IPS-18c (cell line): ENCODE measurements around the gene ARPC5L.

ENCODE experiments used
- H3K4me3 ChIP-seq: 2 replicates; pipeline ENCODE4 v1.7.0; 2013; ENCODE audit warnings: low read depth, mild to moderate bottlenecking, low read length, moderate library complexity; ENCODE audit not compliant: insufficient read depth
- H3K9me3 ChIP-seq: one replicate; pipeline ENCODE4 v1.6.1; 2013; ENCODE audit warnings: mild to moderate bottlenecking, low read length, moderate library complexity; ENCODE audit not compliant: control insufficient read depth, insufficient read depth

ARPC5L gene

GRCh38 chr9:124878021-124878420 lies 16.1 kb downstream of the ARPC5L start:
- H3K4me3 ChIP-seq, result no peak overlapping the region
- H3K9me3 ChIP-seq, result no peaks in the 10 kb centered on the region

- Histone ChIP-seq H3K4me3 (no peak overlapping the region), H3K9me3 (no peaks in the 10 kb centered on the region)
These were observed 16.6 kb downstream of the ARPC5L start for GRCh38 chr9:124878518-124878917.

GRCh38 chr9:124879226-124879625 lies 17.3 kb downstream of the ARPC5L start:
- H3K9me3 ChIP-seq, result no peaks in the 10 kb centered on the region

GRCh38 chr9:124880501-124880900 lies 18.6 kb downstream of the ARPC5L start:
- H3K4me3 ChIP-seq, result no peak overlapping the region
- no peaks in the 10 kb centered on the region for H3K9me3 ChIP-seq

More at GRCh38 chr9:124879226-124879625, 17.3 kb downstream of the ARPC5L start:
- H3K4me3 ChIP-seq, result no peak overlapping the region; the same call in 1 of the 2 replicates

- no peak overlapping the region for H3K4me3 ChIP-seq
- H3K9me3 ChIP-seq, result no peaks in the 10 kb centered on the region
These were observed 19.3 kb downstream of the ARPC5L start for GRCh38 chr9:124881138-124881743.

- Histone ChIP-seq H3K9me3 (no peaks in the 10 kb centered on the region), H3K4me3 (no peak overlapping the region)
These were observed 20.3 kb downstream of the ARPC5L start for GRCh38 chr9:124882231-124882630.

- no peak overlapping the region for H3K4me3 ChIP-seq
- no peaks in the 10 kb centered on the region for H3K9me3 ChIP-seq
These were observed 22.4 kb downstream of the ARPC5L start for GRCh38 chr9:124884376-124884775.

- no peak overlapping the region for H3K4me3 ChIP-seq
- H3K9me3 ChIP-seq, result no peaks in the 10 kb centered on the region
These were observed 23.6 kb downstream of the ARPC5L start for GRCh38 chr9:124885551-124885950.

- no peak overlapping the region for H3K4me3 ChIP-seq
- H3K9me3 ChIP-seq, result no peaks in the 10 kb centered on the region
These were observed 24.5 kb downstream of the ARPC5L start for GRCh38 chr9:124886461-124886860.

GRCh38 chr9:124886866-124887492 lies 25.0 kb downstream of the ARPC5L start:
- Histone ChIP-seq H3K9me3 (no peaks in the 10 kb centered on the region), H3K4me3 (no peak overlapping the region)

GRCh38 chr9:124887832-124888231 lies 25.9 kb downstream of the ARPC5L start:
- H3K9me3 ChIP-seq, result no peaks in the 10 kb centered on the region
- no peak overlapping the region for H3K4me3 ChIP-seq

- H3K9me3 ChIP-seq, result no peaks in the 10 kb centered on the region
- H3K4me3 ChIP-seq, result no peak overlapping the region
These were observed 27.1 kb downstream of the ARPC5L start for GRCh38 chr9:124889006-124889405.

GRCh38 chr9:124890179-124890578 lies 28.2 kb downstream of the ARPC5L start:
- Histone ChIP-seq H3K9me3 (no peaks in the 10 kb centered on the region), H3K4me3 (no peak overlapping the region)

GRCh38 chr9:124894035-124894740 lies 32.3 kb downstream of the ARPC5L start:
- H3K9me3 ChIP-seq, result no peaks in the 10 kb centered on the region
- no peak overlapping the region for H3K4me3 ChIP-seq

GRCh38 chr9:124894741-124895170 lies 32.8 kb downstream of the ARPC5L start:
- no peaks in the 10 kb centered on the region for H3K9me3 ChIP-seq
- no peak overlapping the region for H3K4me3 ChIP-seq

GRCh38 chr9:124897570-124898460 lies 35.9 kb downstream of the ARPC5L start:
- Histone ChIP-seq H3K9me3 (no peaks in the 10 kb centered on the region), H3K4me3 (no peak overlapping the region)

- H3K4me3 ChIP-seq, result no peak overlapping the region
- no peaks in the 10 kb centered on the region for H3K9me3 ChIP-seq
These were observed 37.9 kb downstream of the ARPC5L start for GRCh38 chr9:124899845-124900244.
